ENCODE measurements around the gene ESD.
A peak's percentile ranks its signal among the peaks of the same experiment; 100 is the strongest.
"Not testable (repeated sequence)": the region's sequence is repeated elsewhere in the genome, so short reads cannot be mapped to it uniquely, and the experiment has no call there.

ESD gene, protein sequence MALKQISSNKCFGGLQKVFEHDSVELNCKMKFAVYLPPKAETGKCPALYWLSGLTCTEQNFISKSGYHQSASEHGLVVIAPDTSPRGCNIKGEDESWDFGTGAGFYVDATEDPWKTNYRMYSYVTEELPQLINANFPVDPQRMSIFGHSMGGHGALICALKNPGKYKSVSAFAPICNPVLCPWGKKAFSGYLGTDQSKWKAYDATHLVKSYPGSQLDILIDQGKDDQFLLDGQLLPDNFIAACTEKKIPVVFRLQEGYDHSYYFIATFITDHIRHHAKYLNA

DNA sequence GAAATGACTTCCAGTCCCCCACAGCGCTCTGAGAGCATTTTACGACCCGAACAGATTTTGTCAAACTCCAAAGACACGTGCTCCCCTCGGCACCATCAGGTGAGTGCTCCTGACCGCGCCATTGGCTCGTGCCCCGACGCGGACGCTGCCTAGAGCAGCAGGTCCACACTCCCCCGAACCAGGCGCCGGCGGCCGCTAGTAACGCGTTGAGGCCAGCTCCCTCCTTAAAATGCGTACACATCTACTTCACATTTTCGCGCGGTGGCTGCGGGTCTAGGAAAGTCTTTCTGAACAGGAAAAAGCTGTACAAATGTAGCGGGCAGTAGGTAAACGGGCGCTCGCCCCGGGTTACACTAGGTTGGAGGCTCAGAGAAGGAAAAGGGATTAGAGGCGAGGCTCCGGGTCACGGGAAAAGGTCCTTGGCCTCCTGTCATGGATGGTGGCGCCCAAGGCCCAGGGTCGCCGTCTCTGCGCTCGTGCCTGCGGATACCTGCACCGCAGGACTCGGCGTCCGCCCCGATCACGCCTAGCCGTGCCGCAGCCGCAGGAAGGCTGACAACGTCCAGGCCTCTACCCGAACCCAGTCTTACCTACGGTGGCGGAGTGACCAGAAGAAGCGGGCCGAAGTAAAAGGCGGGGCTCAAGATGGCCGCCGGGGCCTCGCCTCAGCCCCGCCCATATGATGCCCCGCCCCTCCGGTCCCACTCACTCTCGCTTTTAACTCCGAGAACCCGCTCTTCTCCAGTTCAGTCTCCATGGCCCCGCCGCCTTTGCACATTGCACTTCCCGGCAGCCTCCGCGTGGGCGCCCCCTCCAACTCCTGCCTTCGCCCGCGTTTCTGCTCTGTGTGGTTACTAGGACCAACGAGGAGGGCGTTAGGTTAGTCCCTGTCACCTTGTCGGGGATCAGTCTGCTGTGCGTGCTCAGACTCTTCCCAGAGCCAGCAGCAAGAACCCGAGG is at the start of gene ESD:
TSS of gene ESD (minus strand) at position 647 of the 960 bp plus-strand sequence. CDS start 5,748 bp downstream, outside the sequence.
- H3K4me3 ChIP-seq (ENCODE audit: low read depth, low read length), result peak within 1 kb of the TSS; percentile 79

DNA sequence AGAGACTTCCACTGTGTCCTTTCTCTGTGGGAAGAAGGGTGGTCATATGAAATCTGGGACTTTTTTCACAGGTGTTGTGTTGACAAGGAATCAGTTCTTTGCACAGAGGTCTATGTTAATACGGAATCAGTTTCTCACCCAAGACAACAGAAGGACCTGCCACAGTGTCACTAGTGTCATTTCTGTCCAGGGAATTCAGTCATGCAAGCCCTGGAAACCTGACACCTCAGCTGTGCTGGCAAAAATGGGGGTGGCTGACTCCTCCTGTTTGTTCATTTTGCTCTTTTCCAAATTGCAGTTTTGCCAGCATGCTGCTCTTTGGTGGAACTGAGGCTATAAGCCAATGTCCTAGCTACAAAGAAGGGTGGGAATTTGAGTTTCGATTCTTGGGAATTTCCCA is 49.8 kb upstream of the ESD start:
- H3K4me3 ChIP-seq (ENCODE audit: low read depth, low read length), result no peak overlapping the region

DNA sequence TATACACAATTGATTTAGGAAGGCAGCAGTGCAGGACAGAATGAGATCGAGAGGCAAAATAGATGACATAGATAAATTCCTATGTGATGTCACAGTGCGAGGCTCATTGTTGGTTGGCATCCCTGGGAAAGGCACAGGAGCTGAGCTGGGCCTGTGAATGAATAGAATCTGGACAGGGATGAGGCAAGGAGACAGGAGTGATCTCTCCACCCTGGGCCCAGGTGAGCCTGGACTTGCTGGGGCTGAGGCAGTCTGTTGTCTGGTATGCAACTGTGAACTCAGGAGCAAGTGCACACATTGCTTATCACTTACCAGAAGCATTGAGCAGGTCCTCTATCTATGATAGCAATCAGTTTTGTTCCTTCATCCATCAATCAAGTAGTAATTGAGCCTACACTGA is 48.2 kb upstream of the ESD start:
- no peak overlapping the region for H3K4me3 ChIP-seq (ENCODE audit: low read depth, low read length)

DNA sequence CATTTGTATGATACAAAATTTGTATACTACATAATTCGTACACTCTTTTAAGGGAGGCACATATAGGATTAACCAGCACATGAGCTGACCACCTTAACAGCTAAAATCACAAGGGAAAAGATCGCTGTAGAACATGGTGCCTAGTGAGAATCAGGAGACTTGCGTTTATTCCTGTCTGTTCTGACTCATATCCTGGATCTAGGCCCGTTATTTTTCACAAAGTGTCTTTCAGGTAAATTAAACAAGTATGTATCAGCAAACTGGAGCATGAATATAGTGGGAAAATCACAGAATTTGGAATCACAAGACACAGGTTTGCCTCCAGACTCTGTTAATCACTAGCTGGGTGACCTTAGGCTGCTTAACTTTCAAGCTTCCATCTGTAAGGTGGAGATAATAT is 47.5 kb upstream of the ESD start:
- H3K4me3 ChIP-seq (ENCODE audit: low read depth, low read length), result no peak overlapping the region

DNA sequence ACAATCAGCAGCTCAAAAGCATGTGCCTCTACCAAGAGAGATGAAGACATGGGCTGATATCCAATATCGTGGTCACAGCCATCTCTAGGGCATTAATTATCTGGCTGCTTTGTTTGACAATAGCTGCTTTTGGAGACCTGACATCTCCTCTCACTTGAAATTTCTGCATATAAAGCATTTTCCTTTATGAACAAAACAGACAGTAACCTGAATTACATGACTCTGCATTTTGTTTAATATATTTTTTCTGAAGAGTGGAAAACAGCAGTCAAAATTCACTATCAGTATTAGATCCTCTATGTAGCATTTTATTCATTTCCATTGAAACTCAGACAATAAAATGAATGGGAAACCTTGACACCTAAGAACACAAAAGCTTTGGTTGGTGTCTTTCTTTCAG is 42.4 kb upstream of the ESD start:
- no peak overlapping the region for H3K4me3 ChIP-seq (ENCODE audit: low read depth, low read length)

DNA sequence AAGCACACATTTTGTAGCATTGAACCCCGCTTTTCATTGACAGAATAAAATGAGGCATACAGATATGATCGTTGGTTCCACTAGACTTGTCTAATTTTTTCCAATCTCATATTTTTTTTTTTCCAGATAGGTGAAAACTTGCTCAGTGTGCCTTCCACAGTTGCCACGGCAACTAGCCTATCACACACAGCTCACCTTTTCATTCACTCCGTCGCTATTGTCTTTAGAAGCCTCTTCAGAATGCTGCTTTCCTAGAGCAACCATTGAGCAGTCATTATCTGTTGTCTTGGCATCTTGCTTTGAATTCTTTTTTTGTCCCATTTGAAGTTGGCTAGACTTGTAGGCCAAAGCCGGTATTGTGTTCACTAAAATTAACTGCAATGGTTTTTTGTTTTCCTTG is 37.7 kb upstream of the ESD start:
- no peak overlapping the region for H3K4me3 ChIP-seq (ENCODE audit: low read depth, low read length)

DNA sequence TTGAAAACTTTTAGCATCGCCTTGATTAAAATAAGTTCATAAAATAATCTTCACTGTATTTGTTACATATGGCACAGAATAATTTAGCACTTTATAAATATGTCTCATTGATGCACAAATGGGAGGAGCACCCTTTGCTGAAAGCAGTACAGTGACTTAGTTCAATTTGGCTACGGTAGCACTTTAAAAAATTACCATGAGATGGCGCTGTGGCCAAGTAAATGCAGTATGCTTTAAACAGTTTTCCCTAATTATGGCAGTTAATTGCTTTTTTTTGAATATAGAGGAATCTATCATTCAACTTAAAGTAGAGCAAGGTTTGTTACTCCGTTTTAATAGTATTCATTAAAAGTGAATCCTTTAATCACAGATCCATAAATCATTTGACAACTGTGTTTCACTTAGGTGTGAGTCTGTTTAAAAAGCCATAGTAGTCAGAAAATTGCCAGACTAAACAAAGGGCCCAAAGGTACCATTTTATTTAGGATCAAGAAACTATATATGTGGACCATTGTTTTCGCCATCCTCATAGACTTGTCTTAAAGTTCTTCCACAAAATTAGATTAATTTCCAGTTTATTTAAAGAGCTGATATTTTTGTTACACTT is 34.7 kb upstream of the ESD start:
- H3K4me3 ChIP-seq (ENCODE audit: low read depth, low read length), result no peak overlapping the region

DNA sequence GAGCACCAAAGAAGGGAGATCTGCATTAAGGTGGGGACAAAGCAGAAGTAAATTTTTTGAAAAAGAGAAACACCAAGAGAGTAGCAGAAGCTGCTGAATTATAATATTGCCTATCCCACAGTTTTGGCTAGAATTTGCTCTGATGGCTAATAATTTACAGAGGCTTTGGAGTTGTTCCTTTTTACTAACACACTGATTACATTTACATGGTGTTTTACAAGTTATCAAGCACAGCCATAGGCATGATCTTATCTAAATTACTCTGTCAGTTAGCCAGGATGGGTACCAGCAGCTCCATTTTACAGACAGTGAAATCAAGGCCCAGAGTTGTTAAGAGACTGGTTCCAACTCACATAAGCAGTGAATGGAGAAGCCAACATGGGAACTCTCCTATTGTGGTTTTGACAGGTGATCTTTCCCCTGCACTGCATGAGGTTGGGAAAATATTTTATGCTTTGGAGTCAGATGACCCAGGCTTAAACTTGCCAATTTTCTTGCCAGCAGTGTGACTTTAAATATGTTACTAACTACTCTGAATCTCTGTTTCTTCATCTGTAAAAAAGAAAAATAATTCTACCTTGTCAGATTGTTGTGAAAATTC is 33.5 kb upstream of the ESD start:
- no peak overlapping the region for H3K4me3 ChIP-seq (ENCODE audit: low read depth, low read length)

DNA sequence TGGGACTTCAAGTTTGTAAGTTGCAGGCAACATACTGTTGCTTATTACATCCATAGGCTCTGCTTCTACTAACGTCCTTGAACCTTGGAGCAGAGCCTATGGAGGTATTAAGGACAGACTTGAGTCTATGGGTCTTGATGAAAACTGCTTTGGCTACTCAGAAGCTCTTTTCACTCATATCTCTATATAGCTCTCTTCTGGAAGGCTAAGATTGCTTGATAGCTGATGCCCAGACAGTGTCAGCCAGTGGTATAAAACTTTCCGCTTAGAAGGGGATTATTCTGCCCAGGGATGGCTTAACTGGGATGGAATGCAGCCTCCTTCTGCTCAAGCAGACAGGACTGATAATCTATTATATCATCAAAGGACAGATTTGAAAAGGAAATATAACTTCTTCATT is 25.6 kb upstream of the ESD start:
- no peak overlapping the region for H3K4me3 ChIP-seq (ENCODE audit: low read depth, low read length)

DNA sequence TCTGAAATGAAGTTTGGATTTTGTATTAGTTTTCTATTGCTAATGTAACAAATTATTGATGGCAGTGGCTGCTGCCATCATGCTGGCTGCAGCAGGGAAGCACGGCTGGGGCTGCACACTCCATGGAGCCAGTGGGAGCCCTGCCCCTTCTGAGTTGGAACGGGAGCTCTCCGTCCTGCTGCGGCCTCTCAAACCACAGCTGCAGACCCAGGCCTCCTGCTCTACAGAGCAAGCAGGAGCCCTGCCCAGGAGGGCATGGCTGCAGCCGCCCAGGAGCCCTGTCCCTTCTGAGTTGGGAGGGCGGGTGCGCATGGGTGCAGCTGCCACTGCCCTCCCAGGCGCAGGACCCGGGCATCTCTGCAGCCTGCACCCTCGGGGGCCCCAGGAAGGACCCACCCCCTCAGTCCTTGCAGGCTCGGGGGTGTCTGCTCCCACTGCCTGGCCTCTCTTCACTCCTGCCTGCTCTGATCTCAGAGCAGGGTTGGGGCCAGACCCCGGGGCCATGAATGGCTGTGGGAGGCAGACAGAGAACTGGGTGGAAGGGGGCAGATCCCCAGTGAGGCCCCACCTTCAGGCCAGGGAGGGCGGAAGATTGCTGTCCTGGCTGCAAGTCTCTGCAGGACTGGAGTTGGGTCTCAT is 21.0 kb upstream of the ESD start:
- no peak overlapping the region for H3K4me3 ChIP-seq (ENCODE audit: low read depth, low read length)

DNA sequence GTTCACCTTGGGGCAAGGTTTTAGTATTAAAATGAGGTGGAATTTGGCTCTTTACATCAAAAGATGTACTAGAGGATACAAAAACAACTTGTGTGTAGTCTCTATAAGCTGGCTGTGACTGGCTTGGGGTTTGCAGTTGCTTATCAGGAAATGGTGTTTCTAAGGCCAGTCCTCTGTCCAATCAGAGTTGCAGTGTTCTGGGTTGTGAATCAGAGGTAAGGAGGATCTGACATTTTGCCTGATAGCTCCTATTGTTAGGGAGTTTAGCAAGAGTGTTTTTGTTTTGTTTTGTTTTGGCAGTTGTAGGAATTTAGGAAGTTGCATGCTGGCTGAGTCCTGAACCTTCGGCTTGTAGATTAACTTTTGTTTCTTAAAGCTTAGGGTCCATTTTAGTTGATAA is 20.1 kb upstream of the ESD start:
- no peak overlapping the region for H3K4me3 ChIP-seq (ENCODE audit: low read depth, low read length)

DNA sequence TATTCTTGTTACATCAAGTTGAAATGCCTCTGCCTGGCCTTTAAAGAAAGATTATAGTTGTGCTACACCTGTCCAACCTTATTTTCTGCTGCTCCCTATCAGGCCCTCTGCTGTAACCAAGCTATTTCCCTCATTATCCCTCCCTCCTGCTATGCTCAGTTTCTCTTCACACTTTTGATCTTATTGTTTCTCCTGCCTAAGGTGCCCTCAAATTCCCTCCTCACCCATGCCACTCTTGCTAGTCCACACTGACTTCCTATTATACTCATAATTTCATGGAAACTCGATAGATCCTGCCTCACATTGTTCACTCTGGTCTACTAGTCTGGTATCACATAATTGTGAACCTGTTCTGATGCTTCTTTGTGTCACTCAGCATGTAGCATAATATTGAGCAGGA is 19.4 kb upstream of the ESD start:
- no peak overlapping the region for H3K4me3 ChIP-seq (ENCODE audit: low read depth, low read length)

DNA sequence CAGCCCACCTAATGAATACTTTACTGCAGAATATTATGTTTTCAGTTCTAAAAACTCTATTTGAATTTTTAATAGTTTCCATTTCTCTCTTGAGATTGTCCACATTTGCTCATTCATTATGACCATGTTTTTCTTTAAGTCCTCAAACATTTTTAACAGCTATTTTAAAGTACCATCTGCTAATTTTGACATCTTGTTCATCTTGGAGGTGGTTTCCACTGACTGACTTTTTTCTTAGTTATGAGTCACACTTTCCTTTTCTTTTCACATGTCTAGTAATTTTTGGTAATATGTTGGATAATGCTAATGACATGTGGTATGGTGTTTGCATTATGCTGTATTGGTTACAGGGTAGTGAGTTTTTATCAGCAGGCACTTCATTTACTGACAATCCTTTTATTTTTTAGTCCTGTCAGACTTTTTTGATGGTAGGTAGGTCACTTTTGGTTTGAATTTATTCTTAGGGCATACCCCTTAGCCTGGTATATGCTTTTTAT is 15.4 kb upstream of the ESD start:
- H3K4me3 ChIP-seq (ENCODE audit: low read depth, low read length), result no peak overlapping the region

DNA sequence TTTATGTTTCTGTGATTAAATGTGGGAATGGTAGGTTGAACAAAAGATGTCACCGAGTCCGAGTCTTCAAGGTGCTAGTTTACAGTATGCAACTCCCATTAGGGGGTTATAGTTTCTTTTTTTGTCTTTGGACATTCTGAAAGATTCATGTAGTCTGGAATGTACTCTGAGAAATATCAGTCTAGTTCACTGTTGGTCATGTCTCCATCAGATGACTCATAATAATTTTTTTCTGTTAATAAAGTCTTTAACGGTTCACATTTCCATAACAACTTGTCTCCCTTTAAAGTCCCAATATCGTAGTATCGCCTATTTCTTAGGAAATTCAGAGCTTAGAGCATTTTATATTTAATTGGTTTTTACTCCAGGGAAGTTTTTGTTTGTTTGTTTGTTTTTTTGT is 13.5 kb upstream of the ESD start:
- no peak overlapping the region for H3K4me3 ChIP-seq (ENCODE audit: low read depth, low read length)

DNA sequence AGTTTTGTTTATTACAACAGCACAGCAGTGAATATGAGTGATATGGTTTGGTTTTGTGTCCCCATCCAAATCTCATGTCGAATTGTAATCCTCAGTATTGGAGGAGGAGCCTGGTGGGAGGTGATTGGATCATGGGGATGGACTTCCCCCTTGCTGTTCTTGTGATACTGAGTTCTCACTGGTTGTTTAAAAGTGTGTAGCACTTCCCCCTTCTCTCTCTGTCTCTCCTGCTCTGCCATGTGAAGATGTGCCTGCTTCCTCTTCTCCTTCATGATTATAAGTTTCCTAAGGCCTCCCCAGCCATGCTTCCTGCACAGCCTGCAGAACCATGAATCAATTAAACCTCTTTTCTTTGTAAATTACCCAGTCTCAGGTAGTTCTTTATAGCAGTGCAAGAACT is 8.0 kb upstream of the ESD start:
- H3K4me3 ChIP-seq (ENCODE audit: low read depth, low read length), result not testable (repeated sequence)

DNA sequence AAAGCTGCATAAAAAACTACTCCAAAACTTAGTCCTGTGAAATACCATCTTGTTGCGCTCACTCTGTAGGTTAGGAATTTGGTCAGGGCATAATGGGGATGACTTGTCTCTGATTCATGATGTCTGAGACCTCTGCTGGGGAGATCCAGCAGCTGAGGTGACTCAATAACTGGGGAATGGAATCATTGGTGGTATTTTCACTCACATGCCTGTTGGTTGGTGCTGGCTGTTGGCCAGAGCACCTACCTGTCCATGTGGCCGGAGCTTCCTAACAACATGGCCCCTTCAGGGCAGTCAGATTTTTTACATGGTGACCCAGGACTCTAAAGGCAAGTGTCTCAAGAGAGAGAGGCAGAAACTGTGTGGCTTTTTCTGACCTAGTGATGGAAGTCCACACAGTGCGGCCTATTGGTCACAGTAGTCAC is 7.4 kb upstream of the ESD start:
- H3K4me3 ChIP-seq (ENCODE audit: low read depth, low read length), result no peak overlapping the region

DNA sequence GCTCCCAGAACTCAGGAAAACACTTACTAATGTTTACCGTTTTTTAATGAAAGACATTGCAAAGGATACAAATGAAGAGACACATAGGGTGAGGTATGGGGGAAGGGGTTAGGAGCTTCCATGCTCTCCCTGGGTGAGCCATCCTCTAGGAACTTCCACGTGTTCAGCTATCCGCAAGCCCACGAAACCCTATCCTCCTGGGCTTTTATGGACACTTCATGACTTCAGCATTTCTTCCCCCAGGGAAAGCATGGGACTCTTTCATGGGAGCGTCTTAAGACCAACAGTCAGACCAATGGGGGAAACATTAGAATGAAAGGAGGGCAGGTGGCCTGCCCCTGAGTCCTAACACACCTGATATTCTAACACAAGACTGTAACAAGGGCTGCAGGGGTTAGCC is 6.6 kb upstream of the ESD start:
- H3K4me3 ChIP-seq (ENCODE audit: low read depth, low read length), result no peak overlapping the region

DNA sequence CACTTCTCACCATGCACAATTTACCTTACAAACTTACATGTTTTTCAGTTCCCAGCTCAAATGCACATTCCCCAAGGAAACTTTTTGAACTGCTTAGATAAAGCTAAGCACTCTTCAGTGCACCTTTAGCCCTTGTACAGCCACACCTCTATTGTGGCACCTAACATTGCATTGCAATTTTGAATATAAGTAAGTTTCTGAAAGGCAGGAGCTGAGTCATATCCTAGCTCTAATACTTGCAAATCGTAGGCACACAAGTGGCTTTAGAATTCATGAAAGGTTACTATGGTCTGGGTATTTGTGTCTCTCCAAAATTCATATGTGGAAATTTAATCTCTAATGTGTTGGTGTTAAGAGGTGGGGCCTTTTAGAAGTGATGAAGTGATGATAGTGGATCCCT is 4.9 kb upstream of the ESD start:
- no peak overlapping the region for H3K4me3 ChIP-seq (ENCODE audit: low read depth, low read length)

DNA sequence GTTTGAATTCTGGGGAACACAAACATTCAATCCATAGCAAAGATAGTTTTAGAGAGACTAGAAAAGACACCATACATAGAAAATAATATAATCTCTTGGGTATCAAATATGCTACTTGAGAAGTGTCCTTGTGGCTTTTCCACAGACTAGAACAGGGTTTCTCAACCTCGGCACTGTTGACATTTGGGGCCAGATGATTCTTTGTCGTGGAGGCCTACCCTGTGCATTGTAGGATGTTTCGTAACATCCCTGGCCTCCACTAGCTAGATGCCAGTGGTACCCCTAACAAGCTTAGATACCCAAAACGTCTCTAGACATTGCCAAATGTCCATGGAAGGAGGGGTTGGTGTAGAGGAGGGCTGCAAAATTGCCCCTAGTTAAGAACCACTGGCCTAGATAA is 2.2 kb upstream of the ESD start:
- no peak overlapping the region for H3K4me3 ChIP-seq (ENCODE audit: low read depth, low read length)

DNA sequence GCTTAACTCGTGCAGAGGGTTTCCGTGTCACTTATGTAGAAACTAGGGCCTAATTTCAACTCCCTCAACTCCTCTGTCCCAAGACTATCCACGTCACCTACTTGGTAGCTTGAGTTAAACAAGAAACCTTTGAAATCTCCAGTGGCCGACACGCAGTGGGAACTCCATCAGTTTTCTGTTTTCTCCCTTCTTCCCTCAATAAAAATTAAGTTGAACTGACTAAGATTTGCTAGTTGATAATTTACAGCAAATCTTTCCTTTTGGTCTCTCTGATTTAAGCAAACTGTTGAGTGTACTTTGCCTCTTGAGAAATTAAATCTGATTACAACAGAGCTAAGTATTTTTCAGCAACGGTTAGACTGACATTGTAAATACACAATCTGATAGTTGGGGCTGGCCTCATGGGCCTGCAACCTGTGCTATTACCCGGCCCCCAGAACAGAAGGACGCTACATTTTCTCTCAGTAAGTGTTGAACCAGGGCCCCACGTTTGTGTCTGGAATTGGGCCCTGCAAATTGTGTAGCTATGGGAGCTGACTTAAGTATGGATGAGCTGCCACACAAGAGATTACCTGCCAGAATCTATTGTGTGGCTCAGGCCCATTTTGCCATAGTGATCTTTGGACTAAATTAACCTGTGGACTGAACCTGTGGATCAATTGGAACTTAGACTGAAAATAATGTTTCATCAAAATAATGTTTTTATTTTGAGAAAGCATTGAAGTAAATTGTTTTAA is 708 bp upstream of the ESD start:
- no peak overlapping the region for H3K4me3 ChIP-seq (ENCODE audit: low read depth, low read length)

Measured in iPS-11a (cell line).